ENCODE measurements around the gene SOX21.
"Not testable (repeated sequence)": the region's sequence is repeated elsewhere in the genome, so short reads cannot be mapped to it uniquely, and the experiment has no call there.

The SOX21 gene

DNA sequence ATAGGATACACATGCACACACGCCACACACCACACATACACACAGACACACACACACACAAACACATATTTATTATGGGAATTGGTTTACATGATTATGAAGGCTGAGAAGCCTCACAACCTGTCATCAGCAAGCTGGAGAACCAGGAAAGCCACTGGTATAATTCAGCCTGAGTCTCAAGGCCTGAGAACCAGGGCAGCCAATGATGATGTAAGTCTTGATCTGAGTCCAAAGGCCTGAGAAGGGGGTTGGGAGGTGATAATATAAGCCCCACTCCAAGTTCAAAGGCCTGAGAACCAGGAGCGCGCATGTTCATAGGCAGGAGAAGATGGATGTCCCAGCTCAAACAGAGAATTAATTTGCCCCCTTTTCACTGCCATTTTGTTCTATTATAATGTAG, 18.7 kb upstream of the SOX21 start:
- no peak for TF ChIP-seq CTCF (IDR thresholded peaks at IDR 0.05; ENCODE audit: low read depth, low read length)
- no peak overlapping the region for H3K4me3 ChIP-seq (ENCODE audit: low read depth, low read length)

DNA sequence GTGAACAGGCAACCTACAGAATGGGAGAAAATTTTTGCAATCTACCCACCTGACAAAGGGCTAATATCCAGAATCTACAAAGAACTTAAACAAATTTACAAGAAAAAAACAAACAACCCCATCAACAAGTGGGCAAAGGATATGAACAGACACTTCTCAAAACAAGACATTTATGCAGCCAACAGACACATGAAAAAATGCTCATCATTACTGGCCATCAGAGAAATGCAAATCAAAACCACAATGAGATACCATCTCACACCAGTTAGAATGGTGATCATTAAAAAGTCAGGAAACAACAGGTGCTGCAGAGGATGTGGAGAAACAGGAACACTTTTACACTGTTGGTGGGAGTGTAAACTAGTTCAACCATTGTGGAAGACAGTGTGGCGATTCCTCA, 17.6 kb upstream of the SOX21 start:
- H3K4me3 ChIP-seq (ENCODE audit: low read depth, low read length): not testable (repeated sequence)

DNA sequence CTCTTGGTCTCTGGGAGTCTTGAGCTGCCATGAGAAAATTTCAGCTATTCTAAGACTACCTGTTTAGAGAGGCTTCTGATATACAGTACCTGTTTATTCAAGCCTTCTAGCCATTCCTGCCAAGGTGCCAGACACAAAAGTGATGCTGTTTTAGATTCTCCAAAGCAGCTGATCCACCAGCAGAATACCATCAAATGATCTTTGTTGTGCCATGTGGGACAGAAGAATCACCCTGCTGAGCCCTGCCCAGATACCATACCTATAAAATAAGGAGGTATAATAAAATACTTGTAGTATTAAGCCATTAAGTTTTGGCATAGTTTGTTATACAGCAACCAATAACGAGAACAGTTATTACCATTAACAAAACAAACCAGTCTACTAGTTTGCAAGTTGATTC, 14.1 kb upstream of the SOX21 start:
- H3K4me3 ChIP-seq (ENCODE audit: low read depth, low read length): no peak overlapping the region
- TF ChIP-seq CTCF (IDR thresholded peaks at IDR 0.05; ENCODE audit: low read depth, low read length): no peak

DNA sequence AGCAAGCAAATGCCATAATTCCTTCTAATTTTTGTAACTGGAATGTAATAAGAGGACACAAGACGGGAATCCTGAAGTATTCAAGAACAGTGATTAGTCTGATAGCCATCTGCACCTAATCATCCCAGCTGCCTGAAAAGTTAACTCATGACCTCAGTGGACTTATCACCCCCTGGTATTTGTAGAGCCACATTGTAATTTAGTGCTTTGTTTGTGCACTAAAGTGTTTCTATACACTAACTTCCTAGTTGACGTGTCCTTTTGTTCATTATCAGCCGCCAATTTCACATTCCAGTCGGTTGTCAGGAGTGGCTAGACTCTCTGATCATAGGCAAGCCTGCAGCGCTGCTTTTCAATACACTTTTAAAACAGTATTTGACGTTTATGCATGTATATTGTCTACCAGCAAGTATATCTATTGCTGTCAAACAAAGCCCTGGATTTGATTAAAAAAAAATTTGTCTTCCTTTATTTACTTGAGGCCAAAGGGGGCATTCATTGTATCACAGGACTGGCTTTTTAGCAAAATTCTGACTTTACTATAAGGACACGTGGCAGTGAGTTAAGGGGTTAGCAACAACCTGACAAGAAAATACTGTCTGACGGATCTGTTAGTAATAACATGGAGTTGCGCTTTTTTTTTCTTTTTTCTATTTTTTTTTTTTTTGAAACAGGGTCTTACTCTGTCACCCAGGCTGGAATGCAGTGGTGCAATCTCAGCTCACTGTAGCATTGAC, 10.4 kb upstream of the SOX21 start:
- TF ChIP-seq CTCF (IDR thresholded peaks at IDR 0.05; ENCODE audit: low read depth, low read length): no peak
- no peak overlapping the region for H3K4me3 ChIP-seq (ENCODE audit: low read depth, low read length)

- H3K4me3 ChIP-seq (ENCODE audit: low read depth, low read length): not testable (repeated sequence)
Measured at GRCh38 chr13:94718697-94719096, 6.4 kb upstream of the SOX21 start.

DNA sequence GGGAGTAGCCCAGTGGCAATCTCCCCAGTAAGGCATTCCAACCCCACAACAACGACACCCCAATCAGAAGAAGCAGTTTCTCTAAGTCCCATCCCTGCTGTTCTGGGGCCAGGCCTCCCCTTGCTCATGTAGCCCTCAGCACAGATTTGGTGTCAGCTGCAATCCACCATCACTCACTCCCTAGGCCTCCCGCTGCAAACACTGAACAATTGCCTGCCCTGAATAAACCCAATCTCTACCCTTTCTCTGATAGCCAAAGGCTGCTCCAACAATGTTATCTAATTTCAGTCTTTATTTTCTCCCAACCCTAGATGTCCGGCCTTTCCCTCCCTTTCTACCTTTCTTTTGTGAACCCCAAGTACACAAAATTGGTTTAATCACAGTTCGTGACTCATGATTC, 5.6 kb upstream of the SOX21 start:
- no peak for TF ChIP-seq CTCF (IDR thresholded peaks at IDR 0.05; ENCODE audit: low read depth, low read length)
- no peak overlapping the region for H3K4me3 ChIP-seq (ENCODE audit: low read depth, low read length)

DNA sequence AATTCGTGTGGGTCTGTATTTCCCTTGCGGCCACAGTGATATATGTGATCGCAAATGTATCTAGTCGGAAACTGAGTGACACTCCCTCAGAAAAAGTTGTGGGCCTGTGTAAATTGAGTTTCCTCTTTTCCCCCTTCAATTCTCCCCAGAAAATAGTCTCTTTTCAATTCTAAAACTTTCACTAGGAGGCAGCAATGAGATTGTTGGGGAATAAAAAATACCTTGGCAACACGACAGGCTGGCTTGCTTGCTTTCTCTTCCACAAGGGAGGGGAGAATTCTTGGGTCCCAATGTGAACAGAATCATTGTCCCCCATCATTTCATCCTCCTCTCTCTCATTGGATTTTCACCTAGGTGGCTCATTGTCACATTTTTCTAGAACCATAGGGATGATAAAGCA, 3.7 kb upstream of the SOX21 start:
- H3K4me3 ChIP-seq (ENCODE audit: low read depth, low read length): no peak overlapping the region
- TF ChIP-seq CTCF (IDR thresholded peaks at IDR 0.05; ENCODE audit: low read depth, low read length): no peak

DNA sequence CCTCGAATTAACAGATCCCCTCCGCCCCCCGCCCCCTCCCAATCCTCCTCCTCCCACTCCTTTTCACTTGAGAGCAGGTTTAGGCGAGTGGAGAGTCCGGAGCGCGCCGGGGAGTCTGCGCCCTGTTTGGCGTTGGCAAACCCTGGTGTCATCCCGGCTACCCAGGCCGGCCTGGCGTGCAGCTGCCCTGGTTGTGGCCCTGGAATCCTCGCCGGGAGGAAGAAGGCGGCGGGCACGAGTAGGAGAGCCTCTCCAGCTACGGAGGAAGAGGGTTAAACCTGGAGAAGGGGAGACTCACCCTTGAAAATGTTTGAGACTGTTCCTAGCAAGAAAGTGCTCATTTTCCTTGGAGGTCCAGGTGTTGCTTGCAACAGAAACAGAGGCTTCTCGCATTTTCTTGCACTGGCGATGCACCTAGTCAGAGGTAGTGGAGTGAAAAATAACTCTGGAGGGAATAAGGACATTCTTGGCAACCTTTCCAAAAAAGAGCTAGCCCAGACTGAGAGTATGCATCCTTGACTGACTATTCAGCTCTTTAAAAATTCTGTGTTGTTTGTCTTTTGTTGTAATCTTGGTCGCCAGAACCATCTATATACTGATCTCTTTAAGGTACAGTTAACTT, 1.3 kb upstream of the SOX21 start:
- no peak overlapping the region for H3K4me3 ChIP-seq (ENCODE audit: low read depth, low read length)
- TF ChIP-seq CTCF (IDR thresholded peaks at IDR 0.05; ENCODE audit: low read depth, low read length): no peak
